OCI-LY1 (cell line): ENCODE measurements around the gene BABAM1.

ENCODE experiments used
- H2AFZ ChIP-seq: fragments of 200-600 bp; sonication (generic), shearing (Covaris generic); 2 replicates; pipeline ENCODE4 v1.6.0; 2014; ENCODE audit warnings: antibody characterized with exemption, mild to moderate bottlenecking, low read length
- H3F3A ChIP-seq: fragments of 200-600 bp; sonication (generic), shearing (Covaris generic); 2 replicates; pipeline ENCODE4 v1.6.0; 2014; ENCODE audit warnings: mild to moderate bottlenecking, antibody characterized with exemption, low read length, moderate library complexity; ENCODE audit not compliant: insufficient read depth
- H3K27ac ChIP-seq: fragments of 200-600 bp; sonication (generic); 2 replicates; pipeline ENCODE4 v1.5.1; 2014; ENCODE audit warnings: low read length, mixed run types, mild to moderate bottlenecking, low read depth; ENCODE audit not compliant: poor library complexity, severe bottlenecking
- H3K27me3 ChIP-seq: fragments of 200-600 bp; sonication (generic); 2 replicates; pipeline ENCODE4 v1.6.0; 2014; ENCODE audit warnings: antibody characterized with exemption, mild to moderate bottlenecking, low read length, moderate library complexity; ENCODE audit not compliant: insufficient read depth
- H3K36me3 ChIP-seq: fragments of 200-600 bp; sonication (generic); 2 replicates; pipeline ENCODE4 v1.6.1; 2014; ENCODE audit warnings: mild to moderate bottlenecking, antibody characterized with exemption, low read length, moderate library complexity, mixed read lengths; ENCODE audit not compliant: insufficient read depth
- H3K4me1 ChIP-seq: fragments of 200-600 bp; sonication (generic); 2 replicates; pipeline ENCODE4 v1.5.1; 2014; ENCODE audit warnings: mild to moderate bottlenecking, low read length, moderate library complexity; ENCODE audit not compliant: insufficient read depth, severe bottlenecking
- H3K4me2 ChIP-seq: fragments of 200-600 bp; sonication (generic), shearing (Covaris generic); 2 replicates; pipeline ENCODE4 v1.6.1; 2014; ENCODE audit warnings: low read length
- H3K4me3 ChIP-seq: fragments of 200-600 bp; sonication (generic); 2 replicates; pipeline ENCODE4 v1.5.1; 2014; ENCODE audit warnings: low read length, low read depth, mild to moderate bottlenecking, mixed read lengths; ENCODE audit not compliant: poor library complexity, severe bottlenecking
- H3K79me2 ChIP-seq: fragments of 200-600 bp; shearing (Covaris generic); 2 replicates; pipeline ENCODE4 v1.6.1; 2016; ENCODE audit warnings: mixed run types, low read length, mixed read lengths; ENCODE audit not compliant: insufficient read depth
- H3K9ac ChIP-seq: fragments of 200-600 bp; sonication (generic), shearing (Covaris generic); 2 replicates; pipeline ENCODE4 v1.6.1; 2014; ENCODE audit warnings: mild to moderate bottlenecking, low read length, mixed read lengths
- H3K9me2 ChIP-seq: fragments of 200-600 bp; sonication (generic), shearing (Covaris generic); 2 replicates; pipeline ENCODE4 v1.6.1; 2014; ENCODE audit warnings: low read depth, mild to moderate bottlenecking, low read length, mixed read lengths
- H3K9me3 ChIP-seq: fragments of 200-600 bp; shearing (Covaris generic); 2 replicates; pipeline ENCODE4 v1.6.1; 2014; ENCODE audit warnings: low read length, mixed read lengths
- H4K20me1 ChIP-seq: fragments of 200-600 bp; sonication (generic), shearing (Covaris generic); 2 replicates; pipeline ENCODE4 v1.6.0; 2016; ENCODE audit warnings: mild to moderate bottlenecking, low read length; ENCODE audit not compliant: insufficient read depth
- EZH2 ChIP-seq: fragments of 200-600 bp; sonication (generic), shearing (Covaris generic); IDR thresholded peaks from 2 replicates; pipeline ENCODE4 v1.8.0; 2017; ENCODE audit warnings: borderline replicate concordance, mixed run types, mild to moderate bottlenecking, antibody characterized with exemption, low read length, moderate library complexity, mixed read lengths
- TF ChIP-seq, protein P1 (sequence below): fragments of 200-600 bp; sonication (generic), shearing (Covaris generic); IDR thresholded peaks from 2 replicates; pipeline ENCODE4 v1.5.1; 2017; ENCODE audit warnings: mild to moderate bottlenecking, antibody characterized with exemption, low read length, moderate library complexity, mixed read lengths

Gene BABAM1

DNA sequence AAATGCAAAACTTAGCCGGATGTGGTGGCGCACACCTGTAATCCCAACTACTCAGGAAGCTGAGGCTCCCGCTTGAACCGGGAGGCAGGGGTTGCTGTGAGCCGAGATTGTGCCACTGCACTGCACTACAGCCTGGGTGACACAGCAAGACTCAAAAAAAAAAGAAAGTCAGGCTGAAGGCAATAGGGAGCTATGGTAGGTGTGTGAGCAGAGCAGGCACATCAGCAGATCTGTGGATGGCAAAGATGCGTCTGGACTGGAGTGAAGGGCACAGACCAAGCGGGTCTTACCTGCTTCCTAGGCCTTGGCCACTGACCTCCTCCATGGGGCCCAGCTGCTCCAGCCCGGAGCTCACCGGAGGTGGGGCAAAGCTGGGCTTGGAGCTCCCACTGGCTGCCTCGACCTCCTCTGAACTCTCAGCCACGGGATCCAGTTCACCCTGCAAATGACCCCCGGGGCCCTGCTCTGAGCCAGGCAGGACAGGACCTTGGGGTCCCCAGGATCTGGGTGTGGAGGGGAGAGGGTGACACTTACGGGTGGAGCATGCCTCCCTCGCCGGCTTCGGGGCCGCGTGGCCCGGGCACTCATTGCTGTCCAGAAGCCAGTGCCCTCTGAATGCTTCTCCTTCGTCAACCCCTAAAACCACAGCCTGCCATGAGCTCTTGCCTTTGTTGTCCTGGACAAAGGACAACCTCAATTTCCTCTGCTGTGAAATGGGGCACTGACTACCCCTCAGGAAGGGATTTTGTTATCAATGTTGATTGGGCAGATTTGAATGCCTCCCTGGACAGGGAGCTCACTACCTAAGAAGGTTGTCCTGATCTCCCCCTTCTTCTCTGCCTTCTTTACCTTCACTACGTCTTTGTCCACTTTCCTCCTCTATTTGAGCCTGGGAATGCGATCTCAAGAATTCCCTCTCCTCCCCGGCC lies 3.3 kb upstream of the BABAM1 start:
- Histone ChIP-seq H3K9me3 (no peaks in the 10 kb centered on the region), H3K4me1 (peaks cover 52% of the 10 kb centered on the region), H2AFZ (no peak overlapping the region), H3K9me2 (no peaks in the 10 kb centered on the region), H3K9ac (peak overlapping the region; percentile 7; the same call in 1 of the 2 replicates), H3K79me2 (peaks cover 5% of the 10 kb centered on the region; the same call in 1 of the 2 replicates), H3F3A (no peaks in the 10 kb centered on the region), H3K4me2 (peak overlapping the region; percentile 17; the same call in 1 of the 2 replicates), H3K36me3 (peaks cover 4% of the 10 kb centered on the region), H4K20me1 (no peaks in the 10 kb centered on the region), H3K4me3 (no peak overlapping the region), H3K27ac (peak overlapping the region; percentile 91), H3K27me3 (no peaks in the 10 kb centered on the region)
- TF ChIP-seq, protein P1, sequence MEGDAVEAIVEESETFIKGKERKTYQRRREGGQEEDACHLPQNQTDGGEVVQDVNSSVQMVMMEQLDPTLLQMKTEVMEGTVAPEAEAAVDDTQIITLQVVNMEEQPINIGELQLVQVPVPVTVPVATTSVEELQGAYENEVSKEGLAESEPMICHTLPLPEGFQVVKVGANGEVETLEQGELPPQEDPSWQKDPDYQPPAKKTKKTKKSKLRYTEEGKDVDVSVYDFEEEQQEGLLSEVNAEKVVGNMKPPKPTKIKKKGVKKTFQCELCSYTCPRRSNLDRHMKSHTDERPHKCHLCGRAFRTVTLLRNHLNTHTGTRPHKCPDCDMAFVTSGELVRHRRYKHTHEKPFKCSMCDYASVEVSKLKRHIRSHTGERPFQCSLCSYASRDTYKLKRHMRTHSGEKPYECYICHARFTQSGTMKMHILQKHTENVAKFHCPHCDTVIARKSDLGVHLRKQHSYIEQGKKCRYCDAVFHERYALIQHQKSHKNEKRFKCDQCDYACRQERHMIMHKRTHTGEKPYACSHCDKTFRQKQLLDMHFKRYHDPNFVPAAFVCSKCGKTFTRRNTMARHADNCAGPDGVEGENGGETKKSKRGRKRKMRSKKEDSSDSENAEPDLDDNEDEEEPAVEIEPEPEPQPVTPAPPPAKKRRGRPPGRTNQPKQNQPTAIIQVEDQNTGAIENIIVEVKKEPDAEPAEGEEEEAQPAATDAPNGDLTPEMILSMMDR, result no peak
- TF ChIP-seq EZH2, result no peak

GRCh38 chr19:17264641-17264979 lies 2.6 kb upstream of the BABAM1 start, which contains the start of gene USHBP1:
TSS of gene USHBP1 (minus strand) at chr19:17264745. CDS start at chr19:17264299, 446 bp downstream.
- Histone ChIP-seq H3K9me3 (no peaks in the 10 kb centered on the region), H3K4me3 (no peak within 1 kb of the TSS), H3K27me3 (no peaks in the 10 kb centered on the region), H3K36me3 (peaks cover 9% of the 10 kb centered on the region), H3K4me1 (peaks cover 52% of the 10 kb centered on the region), H3K27ac (peak within 1 kb of the TSS; percentile 91), H3K9me2 (no peaks in the 10 kb centered on the region), H3F3A (no peaks in the 10 kb centered on the region), H2AFZ (no peak within 1 kb of the TSS), H4K20me1 (no peaks in the 10 kb centered on the region), H3K79me2 (peaks cover 5% of the 10 kb centered on the region; the same call in 1 of the 2 replicates), H3K9ac (peak within 1 kb of the TSS; percentile 7; the same call in 1 of the 2 replicates), H3K4me2 (peak within 1 kb of the TSS; percentile 17; the same call in 1 of the 2 replicates)
- TF ChIP-seq EZH2, result no peak
- TF ChIP-seq, protein P1, result no peak

GRCh38 chr19:17266026-17266425 lies 1.2 kb upstream of the BABAM1 start:
- Histone ChIP-seq H4K20me1 (no peaks in the 10 kb centered on the region), H3K36me3 (peaks cover 12% of the 10 kb centered on the region), H3K79me2 (peaks cover 5% of the 10 kb centered on the region; the same call in 1 of the 2 replicates), H3K27ac (peak overlapping the region; percentile 91), H3K4me2 (peak overlapping the region; percentile 53), H3K4me3 (peak overlapping the region; percentile 43), H3F3A (no peaks in the 10 kb centered on the region), H3K9me2 (no peaks in the 10 kb centered on the region), H3K9ac (peak overlapping the region; percentile 43), H2AFZ (no peak overlapping the region), H3K9me3 (no peaks in the 10 kb centered on the region), H3K27me3 (no peaks in the 10 kb centered on the region), H3K4me1 (peaks cover 47% of the 10 kb centered on the region)
- TF ChIP-seq, protein P1, result no peak
- TF ChIP-seq EZH2, result no peak
